DND-41 (cell line): ENCODE measurements around the gene DLG1.

ENCODE experiments used
- EZH2 ChIP-seq: IDR thresholded peaks from 3 replicates; pipeline ENCODE4 v1.6.1; 2012; ENCODE audit warnings: borderline replicate concordance, low read depth, mild to moderate bottlenecking, moderate library complexity, low read length, inconsistent platforms; ENCODE audit not compliant: severe bottlenecking
- TF ChIP-seq, protein P1 (sequence below): IDR thresholded peaks from 2 replicates; pipeline ENCODE4 v1.5.1; 2012; ENCODE audit warnings: borderline replicate concordance, low read length, moderate library complexity, mild to moderate bottlenecking; ENCODE audit not compliant: poor library complexity, severe bottlenecking; ENCODE audit errors: extremely low read depth

DNA sequence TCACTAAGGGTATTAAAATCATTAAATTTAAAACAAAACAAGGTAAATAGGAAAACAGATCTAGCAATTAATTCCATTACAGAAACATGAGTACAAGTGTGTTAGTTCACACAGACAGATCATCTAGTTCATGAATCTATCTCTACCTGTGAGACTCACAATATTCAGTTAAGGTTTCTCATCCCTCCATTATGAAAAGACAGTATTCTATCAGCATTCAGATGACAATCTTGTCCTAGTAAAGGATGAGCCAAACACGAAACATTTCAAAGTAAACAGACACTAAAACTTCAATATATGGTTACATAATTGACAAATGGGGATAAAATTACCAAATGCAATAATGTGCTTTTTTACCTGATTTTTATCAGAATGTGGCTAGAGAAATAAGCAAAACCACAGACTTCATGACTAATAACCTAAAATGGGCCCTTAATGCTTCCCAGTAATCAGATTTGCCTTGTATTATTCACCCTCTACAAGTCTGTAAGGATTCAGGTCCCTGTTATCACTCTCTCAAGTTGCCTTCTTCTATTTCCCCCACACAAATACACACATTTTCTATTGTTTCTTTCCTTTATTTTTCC is 126.8 kb downstream of the DLG1 start:
- TF ChIP-seq, protein P1, sequence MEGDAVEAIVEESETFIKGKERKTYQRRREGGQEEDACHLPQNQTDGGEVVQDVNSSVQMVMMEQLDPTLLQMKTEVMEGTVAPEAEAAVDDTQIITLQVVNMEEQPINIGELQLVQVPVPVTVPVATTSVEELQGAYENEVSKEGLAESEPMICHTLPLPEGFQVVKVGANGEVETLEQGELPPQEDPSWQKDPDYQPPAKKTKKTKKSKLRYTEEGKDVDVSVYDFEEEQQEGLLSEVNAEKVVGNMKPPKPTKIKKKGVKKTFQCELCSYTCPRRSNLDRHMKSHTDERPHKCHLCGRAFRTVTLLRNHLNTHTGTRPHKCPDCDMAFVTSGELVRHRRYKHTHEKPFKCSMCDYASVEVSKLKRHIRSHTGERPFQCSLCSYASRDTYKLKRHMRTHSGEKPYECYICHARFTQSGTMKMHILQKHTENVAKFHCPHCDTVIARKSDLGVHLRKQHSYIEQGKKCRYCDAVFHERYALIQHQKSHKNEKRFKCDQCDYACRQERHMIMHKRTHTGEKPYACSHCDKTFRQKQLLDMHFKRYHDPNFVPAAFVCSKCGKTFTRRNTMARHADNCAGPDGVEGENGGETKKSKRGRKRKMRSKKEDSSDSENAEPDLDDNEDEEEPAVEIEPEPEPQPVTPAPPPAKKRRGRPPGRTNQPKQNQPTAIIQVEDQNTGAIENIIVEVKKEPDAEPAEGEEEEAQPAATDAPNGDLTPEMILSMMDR, result no peak
- no peak for TF ChIP-seq EZH2
